ENCODE data around the gene ANKH.
A peak's percentile ranks its signal among the peaks of the same experiment; 100 is the strongest.

ANKH gene

DNA sequence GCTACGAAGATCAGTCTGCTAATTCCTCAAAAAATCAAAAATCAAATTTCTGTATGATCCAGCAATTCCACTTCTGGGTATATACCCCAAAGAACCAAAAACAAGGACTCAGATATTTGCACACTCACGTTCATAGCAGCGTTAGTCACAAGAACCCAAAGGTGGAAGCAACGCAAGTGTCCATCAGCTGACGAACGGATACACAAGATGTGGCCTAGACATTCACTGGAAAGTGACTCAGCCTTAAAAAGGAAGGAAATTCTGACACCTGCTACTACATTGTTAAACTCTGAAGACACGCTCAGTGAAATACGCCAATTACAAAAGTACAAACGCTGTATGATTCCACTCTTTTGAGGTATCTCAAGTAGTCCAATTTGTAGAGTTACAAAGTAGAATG is 113.7 kb downstream of the ANKH start:
- no peaks in the 10 kb centered on the region for H3K79me2 ChIP-seq (ENCODE audit: control insufficient read depth, insufficient read depth, low read length, poor library complexity)
- DNase-seq = peak in 1 of 2 donors; percentile 20
- no CpG with 5 or more reads among the region's 9 CpGs for WGBS (ENCODE audit: extremely low coverage, insufficient coverage, insufficient read length)

DNA sequence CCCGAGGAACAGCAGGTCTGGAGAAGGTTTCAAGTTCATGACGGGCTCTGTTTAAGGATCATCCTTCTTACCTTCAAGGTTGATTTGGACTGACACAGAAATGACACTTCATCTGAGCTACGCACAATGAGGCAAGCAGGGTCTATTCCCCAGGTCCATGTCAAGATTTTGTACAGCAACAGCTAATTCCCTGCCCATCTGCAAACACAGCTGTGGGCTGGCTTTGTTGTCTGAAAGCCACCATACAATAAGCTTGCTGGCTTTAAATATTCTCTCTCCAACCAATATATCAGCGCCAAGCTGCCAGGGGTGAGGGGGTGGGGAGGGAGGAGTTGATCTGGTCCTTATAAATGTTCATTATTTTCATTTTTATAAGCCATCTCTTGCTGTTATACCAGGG is 115.1 kb downstream of the ANKH start:
- WGBS (ENCODE audit: extremely low coverage, insufficient coverage, insufficient read length) = no CpG with 5 or more reads among the region's 4 CpGs
- H4K8ac ChIP-seq (ENCODE audit: low read depth, low read length) = no peak overlapping the region
- H2BK12ac ChIP-seq (ENCODE audit: low read length) = no peak overlapping the region
- no peak overlapping the region for H3K9ac ChIP-seq (ENCODE audit: low read length)
- H3K27ac ChIP-seq (ENCODE audit: low read depth, low read length) = no peak overlapping the region
- H3K9me3 ChIP-seq (ENCODE audit: insufficient read depth, low read depth, low read length) = no peaks in the 10 kb centered on the region
- no peaks in the 10 kb centered on the region for H3K27me3 ChIP-seq (ENCODE audit: insufficient read depth, low read length)
- no peaks in the 10 kb centered on the region for H3K36me3 ChIP-seq (ENCODE audit: control insufficient read depth in 1 of 2, insufficient read depth in 2 of 2, low read length in 2 of 2)
- H2AFZ ChIP-seq (ENCODE audit: insufficient read depth, low read length, poor library complexity) = no peak overlapping the region
- no peaks in the 10 kb centered on the region for H3K79me1 ChIP-seq (ENCODE audit: low read length)
- H3K4me3 ChIP-seq (ENCODE audit: low read depth, low read length) = no peak overlapping the region
- no peak for DNase-seq
- H4K12ac ChIP-seq (ENCODE audit: low read depth, low read length) = no peak overlapping the region
- H3K4ac ChIP-seq (ENCODE audit: low read depth, low read length) = no peak overlapping the region
- no peaks in the 10 kb centered on the region for H3K4me1 ChIP-seq (ENCODE audit: control insufficient read depth in 1 of 2, insufficient read depth in 2 of 2, low read length in 2 of 2)
- no peak overlapping the region for H2BK5ac ChIP-seq (ENCODE audit: low read depth, low read length, poor library complexity)
- no peak overlapping the region for H3K18ac ChIP-seq (ENCODE audit: low read length)
- no peak overlapping the region for H4K91ac ChIP-seq (ENCODE audit: low read depth, low read length)
- no peak overlapping the region for H2BK120ac ChIP-seq (ENCODE audit: insufficient read depth, low read length, poor library complexity)
- no peak overlapping the region for H2AK5ac ChIP-seq (ENCODE audit: low read length)
- no peaks in the 10 kb centered on the region for H3K79me2 ChIP-seq (ENCODE audit: control insufficient read depth, insufficient read depth, low read length, poor library complexity)
- no peak overlapping the region for H3K4me2 ChIP-seq (ENCODE audit: low read length)
- no peak overlapping the region for H3K23ac ChIP-seq (ENCODE audit: low read length)
- no peak overlapping the region for H3K14ac ChIP-seq (ENCODE audit: low read length)

More for the DNA sequence above, 113.7 kb downstream of the ANKH start:
- H3K79me1 ChIP-seq (ENCODE audit: low read length) = no peaks in the 10 kb centered on the region
- no peak overlapping the region for H4K12ac ChIP-seq (ENCODE audit: low read depth, low read length)
- no peak overlapping the region for H2BK5ac ChIP-seq (ENCODE audit: low read depth, low read length, poor library complexity)
- H3K9ac ChIP-seq (ENCODE audit: low read length) = no peak overlapping the region
- H3K23ac ChIP-seq (ENCODE audit: low read length) = no peak overlapping the region
- H2AK5ac ChIP-seq (ENCODE audit: low read length) = no peak overlapping the region
- H2AFZ ChIP-seq (ENCODE audit: insufficient read depth, low read length, poor library complexity) = no peak overlapping the region
- H3K4me2 ChIP-seq (ENCODE audit: low read length) = no peak overlapping the region
- no peak overlapping the region for H3K18ac ChIP-seq (ENCODE audit: low read length)
- H3K27ac ChIP-seq (ENCODE audit: low read depth, low read length) = no peak overlapping the region
- H4K8ac ChIP-seq (ENCODE audit: low read depth, low read length) = no peak overlapping the region
- H3K4ac ChIP-seq (ENCODE audit: low read depth, low read length) = no peak overlapping the region
- H3K14ac ChIP-seq (ENCODE audit: low read length) = no peak overlapping the region
- H4K91ac ChIP-seq (ENCODE audit: low read depth, low read length) = no peak overlapping the region
- H3K4me1 ChIP-seq (ENCODE audit: control insufficient read depth in 1 of 2, insufficient read depth in 2 of 2, low read length in 2 of 2) = no peaks in the 10 kb centered on the region
- no peaks in the 10 kb centered on the region for H3K36me3 ChIP-seq (ENCODE audit: control insufficient read depth in 1 of 2, insufficient read depth in 2 of 2, low read length in 2 of 2)
- H3K9me3 ChIP-seq (ENCODE audit: insufficient read depth, low read depth, low read length) = no peaks in the 10 kb centered on the region
- no peak overlapping the region for H2BK120ac ChIP-seq (ENCODE audit: insufficient read depth, low read length, poor library complexity)
- no peak overlapping the region for H3K4me3 ChIP-seq (ENCODE audit: low read depth, low read length)
- no peak overlapping the region for H2BK12ac ChIP-seq (ENCODE audit: low read length)
- H3K27me3 ChIP-seq (ENCODE audit: insufficient read depth, low read length) = no peaks in the 10 kb centered on the region

DNA sequence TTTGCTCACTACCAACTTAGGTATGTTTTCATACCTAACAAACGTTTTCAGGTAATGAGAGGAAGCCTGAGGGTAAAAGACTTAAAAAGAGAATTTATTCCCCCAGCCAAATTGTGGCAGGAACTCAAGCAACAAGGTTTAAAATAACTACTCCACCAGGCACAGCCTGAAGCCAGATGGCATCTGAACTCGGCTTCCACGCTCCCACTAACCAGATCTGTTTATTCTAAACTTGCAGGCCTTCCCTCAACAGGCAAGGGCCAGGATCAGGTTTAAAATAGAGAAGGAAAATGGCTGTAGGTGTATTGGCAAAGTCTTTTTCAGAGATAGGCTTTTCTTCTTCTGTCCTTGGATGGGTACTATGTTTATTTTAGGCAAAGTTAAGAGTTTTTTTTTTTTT is 117.6 kb downstream of the ANKH start:
- H4K8ac ChIP-seq (ENCODE audit: low read depth, low read length) = no peak overlapping the region

DNA sequence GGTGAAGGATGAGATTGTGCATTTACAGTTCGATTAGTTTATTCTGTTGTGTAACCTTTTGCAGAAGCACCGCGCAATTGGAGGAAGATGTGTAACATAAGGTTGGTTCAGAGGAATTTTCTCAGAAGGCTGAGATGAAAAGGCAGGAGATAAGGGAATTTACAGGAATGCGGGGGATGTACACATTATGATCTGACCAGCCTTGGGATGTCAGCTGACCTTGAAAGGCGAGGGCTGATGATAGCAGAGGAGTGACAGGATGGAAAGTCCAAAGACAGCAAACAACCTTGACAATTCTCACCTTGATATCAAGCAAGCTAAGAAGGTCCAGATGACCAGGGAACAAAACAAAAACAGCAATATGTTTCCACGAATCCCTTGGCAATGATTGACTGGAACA is 118.3 kb downstream of the ANKH start:
- H3K79me1 ChIP-seq (ENCODE audit: low read length) = no peaks in the 10 kb centered on the region
- DNase-seq = peak in 1 of 2 donors; percentile 5
- no peak overlapping the region for H4K8ac ChIP-seq (ENCODE audit: low read depth, low read length)
- no peak overlapping the region for H3K23ac ChIP-seq (ENCODE audit: low read length)
- no peak overlapping the region for H3K4me2 ChIP-seq (ENCODE audit: low read length)
- no peak overlapping the region for H4K91ac ChIP-seq (ENCODE audit: low read depth, low read length)
- H2BK5ac ChIP-seq (ENCODE audit: low read depth, low read length, poor library complexity) = no peak overlapping the region
- H2BK12ac ChIP-seq (ENCODE audit: low read length) = no peak overlapping the region
- no peaks in the 10 kb centered on the region for H3K4me1 ChIP-seq (ENCODE audit: control insufficient read depth in 1 of 2, insufficient read depth in 2 of 2, low read length in 2 of 2)
- H2BK120ac ChIP-seq (ENCODE audit: insufficient read depth, low read length, poor library complexity) = no peak overlapping the region
- H3K18ac ChIP-seq (ENCODE audit: low read length) = no peak overlapping the region
- no peak overlapping the region for H2AFZ ChIP-seq (ENCODE audit: insufficient read depth, low read length, poor library complexity)
- no peaks in the 10 kb centered on the region for H3K27me3 ChIP-seq (ENCODE audit: insufficient read depth, low read length)
- H3K14ac ChIP-seq (ENCODE audit: low read length) = no peak overlapping the region
- H3K4ac ChIP-seq (ENCODE audit: low read depth, low read length) = no peak overlapping the region
- no peaks in the 10 kb centered on the region for H3K79me2 ChIP-seq (ENCODE audit: control insufficient read depth, insufficient read depth, low read length, poor library complexity)
- H3K27ac ChIP-seq (ENCODE audit: low read depth, low read length) = no peak overlapping the region
- no peak overlapping the region for H3K4me3 ChIP-seq (ENCODE audit: low read depth, low read length)
- H3K36me3 ChIP-seq (ENCODE audit: control insufficient read depth in 1 of 2, insufficient read depth in 2 of 2, low read length in 2 of 2) = peaks cover 0 to 5% of the 10 kb centered on the region in 2 experiments
- WGBS (ENCODE audit: extremely low coverage, insufficient coverage, insufficient read length) = no CpG with 5 or more reads among the region's 6 CpGs
- no peaks in the 10 kb centered on the region for H3K9me3 ChIP-seq (ENCODE audit: insufficient read depth, low read depth, low read length)
- H2AK5ac ChIP-seq (ENCODE audit: low read length) = no peak overlapping the region
- no peak overlapping the region for H3K9ac ChIP-seq (ENCODE audit: low read length)
- no peak overlapping the region for H4K12ac ChIP-seq (ENCODE audit: low read depth, low read length)

More for the DNA sequence above, 117.6 kb downstream of the ANKH start:
- no CpG with 5 or more reads among the region's 3 CpGs for WGBS (ENCODE audit: extremely low coverage, insufficient coverage, insufficient read length)
- no peak overlapping the region for H3K18ac ChIP-seq (ENCODE audit: low read length)
- H3K79me1 ChIP-seq (ENCODE audit: low read length) = no peaks in the 10 kb centered on the region
- no peak overlapping the region for H2BK12ac ChIP-seq (ENCODE audit: low read length)
- H3K27me3 ChIP-seq (ENCODE audit: insufficient read depth, low read length) = no peaks in the 10 kb centered on the region
- no peak overlapping the region for H3K4ac ChIP-seq (ENCODE audit: low read depth, low read length)
- H3K4me3 ChIP-seq (ENCODE audit: low read depth, low read length) = no peak overlapping the region
- H3K23ac ChIP-seq (ENCODE audit: low read length) = no peak overlapping the region
- no peak overlapping the region for H2AK5ac ChIP-seq (ENCODE audit: low read length)
- no peak overlapping the region for H3K4me2 ChIP-seq (ENCODE audit: low read length)
- no peak overlapping the region for H2AFZ ChIP-seq (ENCODE audit: insufficient read depth, low read length, poor library complexity)
- H3K9me3 ChIP-seq (ENCODE audit: insufficient read depth, low read depth, low read length) = no peaks in the 10 kb centered on the region
- no peaks in the 10 kb centered on the region for H3K79me2 ChIP-seq (ENCODE audit: control insufficient read depth, insufficient read depth, low read length, poor library complexity)
- no peak overlapping the region for H3K9ac ChIP-seq (ENCODE audit: low read length)
- no peak overlapping the region for H2BK120ac ChIP-seq (ENCODE audit: insufficient read depth, low read length, poor library complexity)
- H3K36me3 ChIP-seq (ENCODE audit: control insufficient read depth in 1 of 2, insufficient read depth in 2 of 2, low read length in 2 of 2) = peaks cover 0 to 2% of the 10 kb centered on the region in 2 experiments
- H4K91ac ChIP-seq (ENCODE audit: low read depth, low read length) = no peak overlapping the region
- no peaks in the 10 kb centered on the region for H3K4me1 ChIP-seq (ENCODE audit: control insufficient read depth in 1 of 2, insufficient read depth in 2 of 2, low read length in 2 of 2)
- no peak overlapping the region for H3K14ac ChIP-seq (ENCODE audit: low read length)
- H3K27ac ChIP-seq (ENCODE audit: low read depth, low read length) = no peak overlapping the region
- H2BK5ac ChIP-seq (ENCODE audit: low read depth, low read length, poor library complexity) = no peak overlapping the region
- H4K12ac ChIP-seq (ENCODE audit: low read depth, low read length) = no peak overlapping the region
- no peak for DNase-seq
